ENCODE results near the gene ALOXE3. TPM values are rescaled to one million over a fixed set of nuclear protein-coding genes. Genes with fewer than 3 reads are reported as not detected.
A peak's percentile ranks its signal among the peaks of the same experiment; 100 is the strongest.

ALOXE3 gene
- polyA plus RNA-seq, 3 donors: not detected

GRCh38 chr17:8064561-8065019 is 53.7 kb downstream of the ALOXE3 start:
- Mint-ChIP-seq H3K36me3 (no peaks in the 10 kb centered on the region), H3K27me3 (ENCODE audit: low read depth in 3 of 3) (peaks cover 22 to 38% (median 31%) of the 10 kb centered on the region in 3 donors), H3K9me3 (peaks cover 0 to 6% (median 0%) of the 10 kb centered on the region in 7 donors), H3K27ac (no peak overlapping the region), H3K4me1 (peaks cover 49% of the 10 kb centered on the region), H3K4me3 (peak overlapping the region in 1 of 2 donors; percentile 63)
- Histone ChIP-seq H3K9ac (ENCODE audit: insufficient read depth, low read length, poor library complexity, severe bottlenecking) (no peak overlapping the region), H3K27ac (ENCODE audit: low read depth in 1 of 2, low read length in 2 of 2) (no peak overlapping the region), H3K36me3 (replicated peaks in 1 of 2; ENCODE audit: control insufficient read depth in 1 of 2, insufficient read depth in 2 of 2, low read length in 2 of 2) (no peaks in the 10 kb centered on the region), H3K9me3 (replicated peaks in 1 of 2; ENCODE audit: control insufficient read depth in 1 of 2, insufficient read depth in 1 of 2, low read length in 2 of 2) (no peaks in the 10 kb centered on the region), H4K20me1 (ENCODE audit: insufficient read depth, low read length) (no peaks in the 10 kb centered on the region), H2AFZ (ENCODE audit: insufficient read depth, low read depth, low read length, poor library complexity, severe bottlenecking) (no peak overlapping the region), H3K79me2 (ENCODE audit: insufficient read depth, low read length) (no peaks in the 10 kb centered on the region), H3K27me3 (ENCODE audit: control insufficient read depth in 2 of 2, insufficient read depth in 2 of 2, low read length in 2 of 2) (peaks cover 9 to 22% of the 10 kb centered on the region in 2 donors), H3K4me3 (replicated peaks in 1 of 3; ENCODE audit: low read depth in 2 of 3, low read length in 3 of 3) (no peak overlapping the region), H3K4me2 (replicated peaks; ENCODE audit: extremely low read depth, low read length, poor library complexity, severe bottlenecking) (no peak overlapping the region), H3K4me1 (ENCODE audit: control insufficient read depth in 1 of 2, insufficient read depth in 2 of 2, low read length in 2 of 2) (peaks cover 40 to 43% of the 10 kb centered on the region in 2 donors)
- no peak for DNase-seq
- 79% methylated on average over 3 of the region's 6 CpGs for WGBS (ENCODE audit: insufficient coverage)
- intact Hi-C loops (cut with micrococcal nuclease): loop anchor here in 1 of 2 donors (5.0 kb wide), 2 partner anchors 38 to 48 kb away; no protein-coding TSS in a partner anchor
- no peak for TF ChIP-seq CTCF (IDR thresholded peaks at IDR 0.05)

GRCh38 chr17:8063761-8064534 is 54.4 kb downstream of the ALOXE3 start:
- peaks cover 45% of the 10 kb centered on the region for H3K4me1 Mint-ChIP-seq
- TF ChIP-seq CTCF (IDR thresholded peaks at IDR 0.05): no peak
- peak overlapping the region in 1 of 2 donors; percentile 63 for H3K4me3 Mint-ChIP-seq
- H3K27me3 Mint-ChIP-seq (ENCODE audit: low read depth in 3 of 3): peaks cover 22 to 42% (median 31%) of the 10 kb centered on the region in 3 donors
- H3K9me3 ChIP-seq (replicated peaks in 1 of 2; ENCODE audit: control insufficient read depth in 1 of 2, insufficient read depth in 1 of 2, low read length in 2 of 2): no peaks in the 10 kb centered on the region
- no peak overlapping the region for H3K27ac Mint-ChIP-seq
- intact Hi-C loops (cut with micrococcal nuclease): loop anchor here in 1 of 2 donors (5.0 kb wide), 1 partner anchor 48 kb away; no protein-coding TSS in a partner anchor
- H3K27me3 ChIP-seq (ENCODE audit: control insufficient read depth in 2 of 2, insufficient read depth in 2 of 2, low read length in 2 of 2): peaks cover 9 to 22% of the 10 kb centered on the region in 2 donors
- peak in 1 of 3 donors; percentile 31 for DNase-seq
- H3K9ac ChIP-seq (ENCODE audit: insufficient read depth, low read length, poor library complexity, severe bottlenecking): no peak overlapping the region
- H3K9me3 Mint-ChIP-seq: peaks cover 0 to 6% (median 0%) of the 10 kb centered on the region in 7 donors
- H3K27ac ChIP-seq (ENCODE audit: low read depth in 1 of 2, low read length in 2 of 2): no peak overlapping the region
- H3K4me1 ChIP-seq (ENCODE audit: control insufficient read depth in 1 of 2, insufficient read depth in 2 of 2, low read length in 2 of 2): peaks cover 34 to 37% of the 10 kb centered on the region in 2 donors
- H4K20me1 ChIP-seq (ENCODE audit: insufficient read depth, low read length): no peaks in the 10 kb centered on the region
- H3K36me3 Mint-ChIP-seq: no peaks in the 10 kb centered on the region
- no peak overlapping the region for H3K4me2 ChIP-seq (replicated peaks; ENCODE audit: extremely low read depth, low read length, poor library complexity, severe bottlenecking)
- no peaks in the 10 kb centered on the region for H3K79me2 ChIP-seq (ENCODE audit: insufficient read depth, low read length)
- H3K36me3 ChIP-seq (replicated peaks in 1 of 2; ENCODE audit: control insufficient read depth in 1 of 2, insufficient read depth in 2 of 2, low read length in 2 of 2): no peaks in the 10 kb centered on the region
- H2AFZ ChIP-seq (ENCODE audit: insufficient read depth, low read depth, low read length, poor library complexity, severe bottlenecking): no peak overlapping the region
- no peak overlapping the region for H3K4me3 ChIP-seq (replicated peaks in 1 of 3; ENCODE audit: low read depth in 2 of 3, low read length in 3 of 3)
- WGBS (ENCODE audit: insufficient coverage): 0% methylated on average over 2 of the region's 28 CpGs
